Activated CD8-positive, alpha-beta T cell treated with anti-CD3 and anti-CD28 coated beads, Interleukin-2, amount 10 ng/mL, durations not matched to agents 7 days and 5 days (primary cell): ENCODE measurements around the gene CRK. TPM values are rescaled to one million over a fixed set of nuclear protein-coding genes. Genes with fewer than 3 reads are reported as not detected.
A peak's percentile ranks its signal among the peaks of the same experiment; 100 is the strongest.
"Not testable (repeated sequence)": the region's sequence is repeated elsewhere in the genome, so short reads cannot be mapped to it uniquely, and the experiment has no call there.

Experiments
- ATAC-seq: fragments of 150-1000 bp; cut with Tn5 transposase; one replicate; pipeline ENCODE4 v1.10.0; 2021; ENCODE audit warnings: moderate library complexity
- CTCF ChIA-PET: fragments of 350-600 bp; sonication (Branson Sonifier 250); formaldehyde crosslinking; loops from one replicate; lab custom pipeline; 2021; ENCODE audit warnings: antibody characterized with exemption; lab: Charles Lee
- POLR2A ChIA-PET: fragments of 350-600 bp; sonication (Branson Sonifier 250); formaldehyde crosslinking; loops from one replicate; lab custom pipeline; 2021; ENCODE audit warnings: antibody characterized with exemption; lab: Charles Lee
- DNase-seq: peaks from one replicate; pipeline ENCODE4 v3.0.0-alpha.2; 2020
- H3K27ac Mint-ChIP-seq: one replicate; pipeline ENCODE4 v1.8.0; 2021; ENCODE audit warnings: mild to moderate bottlenecking, mixed read lengths
- H3K27me3 Mint-ChIP-seq: one replicate; pipeline ENCODE4 v1.8.0; 2021; ENCODE audit warnings: low read depth, mixed read lengths
- H3K36me3 Mint-ChIP-seq: one replicate; pipeline ENCODE4 v1.8.0; 2021; ENCODE audit warnings: low read depth, mixed read lengths
- H3K4me1 Mint-ChIP-seq: one replicate; pipeline ENCODE4 v1.8.0; 2021; ENCODE audit warnings: low read depth, mixed read lengths
- H3K4me3 Mint-ChIP-seq: one replicate; pipeline ENCODE4 v1.8.0; 2021; ENCODE audit warnings: mild to moderate bottlenecking, mixed read lengths
- H3K9me3 Mint-ChIP-seq: one replicate; pipeline ENCODE4 v1.8.0; 2022; ENCODE audit warnings: mixed read lengths; ENCODE audit not compliant: insufficient read depth
- total RNA-seq, 2 experiments: library from RNA; stranded (reverse); gene quantifications; one replicate each; pipeline ENCODE4 v1.2.3, GENCODE V29; 2021

CRK gene
- total RNA-seq, 2 experiments from 2014 or later = 15.7 to 17.7 TPM

GRCh38 chr17:1395876-1396665 lies 60.0 kb downstream of the CRK start:
- peaks cover 54% of the 10 kb centered on the region for H3K4me1 Mint-ChIP-seq
- H3K27ac Mint-ChIP-seq, DNase-seq, H3K27me3 Mint-ChIP-seq, H3K9me3 Mint-ChIP-seq, H3K4me3 Mint-ChIP-seq, ATAC-seq: not testable (repeated sequence)
- POLR2A ChIA-PET = interaction anchor here (0.6 to 0.7 kb wide), 2 partner anchors 10 to 157 kb away, joined by 3 to 5 read pairs; no protein-coding TSS in a partner anchor
- H3K36me3 Mint-ChIP-seq = peaks cover 46% of the 10 kb centered on the region
- CTCF ChIA-PET = interaction anchor here (1.0 to 4.1 kb wide), 4 partner anchors 19 to 137 kb away, joined by 4 to 34 read pairs (median 6); no protein-coding TSS in a partner anchor

GRCh38 chr17:1391577-1391976 lies 64.5 kb downstream of the CRK start:
- DNase-seq = no peak
- ATAC-seq = no peak
- peaks cover 31% of the 10 kb centered on the region for H3K36me3 Mint-ChIP-seq
- ChIA-PET CTCF (interaction anchor here (1.8 to 6.8 kb wide), 5 partner anchors 12 to 124 kb away, joined by 6 to 66 read pairs (median 8); partner anchors contain the start of gene INPP5K), POLR2A (interaction anchor here (1.1 to 3.0 kb wide), 3 partner anchors 8 to 28 kb away, joined by 3 to 16 read pairs (median 15); partner anchors contain the start of gene YWHAE)
- no peaks in the 10 kb centered on the region for H3K9me3 Mint-ChIP-seq
- H3K27me3 Mint-ChIP-seq = no peaks in the 10 kb centered on the region
- H3K4me1 Mint-ChIP-seq = peaks cover 60% of the 10 kb centered on the region
- no peak overlapping the region for H3K4me3 Mint-ChIP-seq
- H3K27ac Mint-ChIP-seq = no peak overlapping the region

- Mint-ChIP-seq H3K27me3 (no peaks in the 10 kb centered on the region), H3K36me3 (peaks cover 23% of the 10 kb centered on the region), H3K27ac (no peak overlapping the region), H3K4me1 (peaks cover 62% of the 10 kb centered on the region), H3K4me3 (no peak overlapping the region), H3K9me3 (no peaks in the 10 kb centered on the region)
- no peak for ATAC-seq
- POLR2A ChIA-PET = interaction anchor here (0.6 to 3.0 kb wide), 5 partner anchors 9 to 29 kb away, joined by 3 to 16 read pairs (median 6); partner anchors contain the start of gene YWHAE
- CTCF ChIA-PET = interaction anchor here (1.8 to 6.8 kb wide), 5 partner anchors 11 to 125 kb away, joined by 6 to 66 read pairs (median 8); partner anchors contain the start of gene INPP5K
- no peak for DNase-seq
These were observed 65.3 kb downstream of the CRK start for GRCh38 chr17:1390432-1391367.

- ChIA-PET POLR2A (interaction anchor here (0.9 kb wide), 1 partner anchor 11 kb away, joined by 3 read pairs; no protein-coding TSS in a partner anchor), CTCF (interaction anchor here (6.8 kb wide), 1 partner anchor 22 kb away, joined by 66 read pairs; no protein-coding TSS in a partner anchor)
- not testable (repeated sequence) for DNase-seq, H3K27ac Mint-ChIP-seq, H3K4me3 Mint-ChIP-seq, ATAC-seq, H3K9me3 Mint-ChIP-seq, H3K27me3 Mint-ChIP-seq
- Mint-ChIP-seq H3K36me3 (peaks cover 13% of the 10 kb centered on the region), H3K4me1 (peaks cover 48% of the 10 kb centered on the region)
These were observed 68.4 kb downstream of the CRK start for GRCh38 chr17:1387490-1388227.

GRCh38 chr17:1386675-1387190 lies 69.3 kb downstream of the CRK start:
- H3K27me3 Mint-ChIP-seq, H3K9me3 Mint-ChIP-seq, ATAC-seq, H3K36me3 Mint-ChIP-seq, H3K27ac Mint-ChIP-seq, H3K4me3 Mint-ChIP-seq, DNase-seq: not testable (repeated sequence)
- ChIA-PET CTCF (interaction anchor here (0.6 to 6.8 kb wide), 4 partner anchors 10 to 130 kb away, joined by 3 to 66 read pairs (median 6); partner anchors contain the start of gene INPP5K), POLR2A (interaction anchor here (1.0 to 1.3 kb wide), 2 partner anchors 9 to 13 kb away, joined by 4 to 5 read pairs; partner anchors contain the start of gene YWHAE)
- H3K4me1 Mint-ChIP-seq = peaks cover 42% of the 10 kb centered on the region

- no peaks in the 10 kb centered on the region for H3K27me3 Mint-ChIP-seq
- no peak for DNase-seq
- H3K4me1 Mint-ChIP-seq = peaks cover 42% of the 10 kb centered on the region
- ATAC-seq = no peak
- CTCF ChIA-PET = interaction anchor here (0.6 to 6.8 kb wide), 4 partner anchors 10 to 130 kb away, joined by 3 to 66 read pairs (median 6); partner anchors contain the start of gene INPP5K
- no peaks in the 10 kb centered on the region for H3K9me3 Mint-ChIP-seq
- POLR2A ChIA-PET = interaction anchor here (0.6 to 1.3 kb wide), 3 partner anchors 9 to 192 kb away, joined by 3 to 5 read pairs (median 4); partner anchors contain the start of gene YWHAE
- H3K36me3 Mint-ChIP-seq = peaks cover 9% of the 10 kb centered on the region
- H3K4me3 Mint-ChIP-seq = no peak overlapping the region
- no peak overlapping the region for H3K27ac Mint-ChIP-seq
These were observed 69.8 kb downstream of the CRK start for GRCh38 chr17:1386265-1386664.

GRCh38 chr17:1385861-1386260 lies 70.2 kb downstream of the CRK start:
- ATAC-seq (no peak), DNase-seq (no peak)
- peaks cover 40% of the 10 kb centered on the region for H3K4me1 Mint-ChIP-seq
- ChIA-PET POLR2A (interaction anchor here (0.6 to 1.3 kb wide), 3 partner anchors 10 to 192 kb away, joined by 3 to 5 read pairs (median 4); partner anchors contain the start of gene YWHAE), CTCF (interaction anchor here (1.0 to 6.8 kb wide), 3 partner anchors 9 to 20 kb away, joined by 3 to 66 read pairs (median 8); no protein-coding TSS in a partner anchor)
- H3K9me3 Mint-ChIP-seq = no peaks in the 10 kb centered on the region
- no peaks in the 10 kb centered on the region for H3K27me3 Mint-ChIP-seq
- H3K4me3 Mint-ChIP-seq = no peak overlapping the region
- peaks cover 9% of the 10 kb centered on the region for H3K36me3 Mint-ChIP-seq
- H3K27ac Mint-ChIP-seq = no peak overlapping the region

- ChIA-PET POLR2A (no interaction called here), CTCF (no interaction called here)
- Mint-ChIP-seq H3K9me3 (no peaks in the 10 kb centered on the region), H3K27me3 (no peaks in the 10 kb centered on the region), H3K4me3 (no peak overlapping the region), H3K36me3 (peaks cover 8% of the 10 kb centered on the region), H3K4me1 (peaks cover 42% of the 10 kb centered on the region), H3K27ac (no peak overlapping the region)
- no peak for DNase-seq
- ATAC-seq = no peak
These were observed 71.1 kb downstream of the CRK start for GRCh38 chr17:1384905-1385435.

GRCh38 chr17:1379930-1380313 lies 76.1 kb downstream of the CRK start:
- CTCF ChIA-PET = interaction anchor here (1.1 to 2.9 kb wide), 5 partner anchors 12 to 250 kb away, joined by 4 to 37 read pairs (median 7); no protein-coding TSS in a partner anchor
- POLR2A ChIA-PET = no interaction called here
- Mint-ChIP-seq H3K36me3 (peaks cover 30% of the 10 kb centered on the region), H3K27ac (peak overlapping the region; percentile 26), H3K4me1 (peaks cover 67% of the 10 kb centered on the region), H3K27me3 (no peaks in the 10 kb centered on the region), H3K9me3 (no peaks in the 10 kb centered on the region), H3K4me3 (no peak overlapping the region)
- ATAC-seq (peak; percentile 12), DNase-seq (no peak)
